Neural cell (in vitro differentiated cells): Measurements from ENCODE around the gene ASNSD1.

Experiments used
- EZH2 ChIP-seq: fragments of 200-600, 300-800 bp; shearing (Covaris generic), sonication (generic); IDR thresholded peaks from 2 replicates; pipeline ENCODE4 v1.6.1; 2014; ENCODE audit warnings: antibody characterized with exemption, low read length, borderline replicate concordance, mild to moderate bottlenecking; ENCODE audit not compliant: insufficient read depth, poor library complexity, severe bottlenecking
- SMC3 ChIP-seq: fragments of 450-650 bp; conservative IDR thresholded peaks from 2 replicates; pipeline ENCODE4 v1.6.1; 2014; ENCODE audit warnings: antibody characterized with exemption, mild to moderate bottlenecking, moderate library complexity; ENCODE audit not compliant: poor library complexity
- TF ChIP-seq, protein P1 (sequence below): fragments of 450-650 bp; IDR thresholded peaks from 2 replicates; pipeline ENCODE4 v1.5.1; 2014; ENCODE audit warnings: antibody characterized with exemption, mild to moderate bottlenecking, moderate library complexity; ENCODE audit not compliant: poor library complexity, severe bottlenecking

DNA sequence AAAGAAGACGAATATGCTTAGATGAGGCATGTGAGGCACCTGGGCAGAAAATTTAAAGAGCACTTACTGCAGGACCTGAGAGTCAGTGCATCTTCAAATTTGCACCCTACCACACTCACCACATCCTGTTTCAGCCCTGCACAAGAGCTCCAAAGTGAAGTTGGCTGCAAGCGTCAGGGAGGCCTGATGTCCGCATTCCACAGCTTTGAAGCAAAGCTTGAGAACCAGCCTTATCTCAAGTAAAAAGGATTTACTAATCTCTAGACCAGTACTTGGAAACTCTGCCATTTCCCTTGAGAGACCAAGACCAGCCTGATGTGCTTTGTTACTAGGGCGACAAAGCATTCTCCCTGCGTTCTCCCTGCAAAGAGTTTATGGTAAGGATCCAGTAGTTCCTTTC, 3.4 kb upstream of the ASNSD1 start:
- TF ChIP-seq SMC3 (no peak), EZH2 (no peak)
- TF ChIP-seq, protein P1, sequence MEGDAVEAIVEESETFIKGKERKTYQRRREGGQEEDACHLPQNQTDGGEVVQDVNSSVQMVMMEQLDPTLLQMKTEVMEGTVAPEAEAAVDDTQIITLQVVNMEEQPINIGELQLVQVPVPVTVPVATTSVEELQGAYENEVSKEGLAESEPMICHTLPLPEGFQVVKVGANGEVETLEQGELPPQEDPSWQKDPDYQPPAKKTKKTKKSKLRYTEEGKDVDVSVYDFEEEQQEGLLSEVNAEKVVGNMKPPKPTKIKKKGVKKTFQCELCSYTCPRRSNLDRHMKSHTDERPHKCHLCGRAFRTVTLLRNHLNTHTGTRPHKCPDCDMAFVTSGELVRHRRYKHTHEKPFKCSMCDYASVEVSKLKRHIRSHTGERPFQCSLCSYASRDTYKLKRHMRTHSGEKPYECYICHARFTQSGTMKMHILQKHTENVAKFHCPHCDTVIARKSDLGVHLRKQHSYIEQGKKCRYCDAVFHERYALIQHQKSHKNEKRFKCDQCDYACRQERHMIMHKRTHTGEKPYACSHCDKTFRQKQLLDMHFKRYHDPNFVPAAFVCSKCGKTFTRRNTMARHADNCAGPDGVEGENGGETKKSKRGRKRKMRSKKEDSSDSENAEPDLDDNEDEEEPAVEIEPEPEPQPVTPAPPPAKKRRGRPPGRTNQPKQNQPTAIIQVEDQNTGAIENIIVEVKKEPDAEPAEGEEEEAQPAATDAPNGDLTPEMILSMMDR, result no peak
